Measurements from ENCODE around the gene MYBBP1A. TPM values are rescaled to one million over a fixed set of nuclear protein-coding genes. Genes with fewer than 3 reads are reported as not detected.
"Not testable (repeated sequence)": the region's sequence is repeated elsewhere in the genome, so short reads cannot be mapped to it uniquely, and the experiment has no call there.

The MYBBP1A gene
- total RNA-seq, result 38.8 TPM
- long read RNA-seq, full-length matches to known transcripts, result 15 of 44 reads
- long read RNA-seq, partial matches to known transcripts, result 16 of 44 reads
- long read RNA-seq, other reads (novel, unspliced or antisense), result 13 of 44 reads

- Histone ChIP-seq H3K4me1 (peaks cover 21% of the 10 kb centered on the region), H3K4me3 (peak within 1 kb of the TSS; percentile 79), H3K27ac (peak within 1 kb of the TSS; percentile 87), H3K36me3 (peaks cover 37% of the 10 kb centered on the region), H3K9me3 (no peaks in the 10 kb centered on the region), H3K27me3 (ENCODE audit: low read depth) (no peaks in the 10 kb centered on the region)
- intact Hi-C loops (cut with DNase I), result no loop called here
- ATAC-seq (peak; percentile 94 to 97), DNase-seq (peak; percentile 99)
- peak; percentile 40 for TF ChIP-seq CTCF (IDR thresholded peaks at IDR 0.05)
These were observed at the start of gene MYBBP1A for GRCh38 chr17:4554997-4555799. MYBBP1A (minus strand) TSS chr17:4555384; CDS start chr17:4555324, 60 bp downstream.

GRCh38 chr17:4604736-4605135, 49.6 kb upstream of the MYBBP1A start:
- ATAC-seq; H3K27me3 ChIP-seq (ENCODE audit: low read depth); H3K4me3 ChIP-seq; H3K36me3 ChIP-seq; intact Hi-C loops (cut with DNase I); H3K9me3 ChIP-seq: not testable (repeated sequence)
- Histone ChIP-seq H3K4me1 (peaks cover 22% of the 10 kb centered on the region), H3K27ac (peak overlapping the region; percentile 36)
- peak; percentile 24 for DNase-seq

GRCh38 chr17:4604111-4604644, 49.0 kb upstream of the MYBBP1A start:
- no peak overlapping the region for H3K4me3 ChIP-seq
- no peak for TF ChIP-seq CTCF (IDR thresholded peaks at IDR 0.05)
- DNase-seq (no peak), ATAC-seq (peak in 1 of 2 donors; percentile 3)
- H3K27ac ChIP-seq, result peak overlapping the region; percentile 36
- peaks cover 26% of the 10 kb centered on the region for H3K4me1 ChIP-seq
- no peaks in the 10 kb centered on the region for H3K27me3 ChIP-seq (ENCODE audit: low read depth)
- H3K9me3 ChIP-seq, result no peaks in the 10 kb centered on the region
- H3K36me3 ChIP-seq, result no peaks in the 10 kb centered on the region
- intact Hi-C loops (cut with DNase I), result no loop called here

GRCh38 chr17:4602041-4602440, 46.9 kb upstream of the MYBBP1A start:
- H3K27me3 ChIP-seq (ENCODE audit: low read depth), result no peaks in the 10 kb centered on the region
- no peak overlapping the region for H3K27ac ChIP-seq
- intact Hi-C loops (cut with DNase I), result no loop called here
- no peak overlapping the region for H3K4me3 ChIP-seq
- H3K36me3 ChIP-seq, result no peaks in the 10 kb centered on the region
- no peaks in the 10 kb centered on the region for H3K9me3 ChIP-seq
- peaks cover 17% of the 10 kb centered on the region for H3K4me1 ChIP-seq
- DNase-seq, result no peak
- no peak for ATAC-seq
- no peak for TF ChIP-seq CTCF (IDR thresholded peaks at IDR 0.05)

GRCh38 chr17:4601326-4601725, 46.1 kb upstream of the MYBBP1A start:
- ATAC-seq, result no peak
- Histone ChIP-seq H3K9me3 (no peaks in the 10 kb centered on the region), H3K4me3 (no peak overlapping the region), H3K36me3 (no peaks in the 10 kb centered on the region), H3K27ac (no peak overlapping the region), H3K4me1 (peaks cover 11% of the 10 kb centered on the region), H3K27me3 (ENCODE audit: low read depth) (no peaks in the 10 kb centered on the region)
- no peak for TF ChIP-seq CTCF (IDR thresholded peaks at IDR 0.05)
- DNase-seq, result no peak
- intact Hi-C loops (cut with DNase I), result no loop called here

GRCh38 chr17:4600563-4600962, 45.4 kb upstream of the MYBBP1A start:
- Histone ChIP-seq H3K27me3 (ENCODE audit: low read depth) (no peaks in the 10 kb centered on the region), H3K9me3 (no peaks in the 10 kb centered on the region), H3K27ac (no peak overlapping the region), H3K4me1 (peaks cover 12% of the 10 kb centered on the region), H3K4me3 (no peak overlapping the region), H3K36me3 (no peaks in the 10 kb centered on the region)
- ATAC-seq, result no peak
- no peak for TF ChIP-seq CTCF (IDR thresholded peaks at IDR 0.05)
- DNase-seq, result no peak
- intact Hi-C loops (cut with DNase I), result no loop called here

Data from lower lobe of right lung (tissue), 2 donors.